Thyroid gland (tissue), 4 donors: ENCODE measurements around the gene RAPGEFL1.

Source experiments
- CTCF ChIP-seq, 6 experiments: fragments of 200-600 bp in 3 of 6; fragments of 450-650 bp in 3 of 6; sonication (generic) in 3 of 6; IDR thresholded peaks; one replicate each; pipeline ENCODE4 v1.5.1; 2016 to 2019; ENCODE audit warnings: antibody characterized with exemption in 6 of 6, mild to moderate bottlenecking in 2 of 6, inconsistent platforms in 1 of 6, moderate library complexity in 1 of 6
- POLR2A ChIP-seq, 2 donors: fragments of 450-650 bp; IDR thresholded peaks; one replicate each; pipeline ENCODE4 v1.6.1; 2017; ENCODE audit warnings: antibody characterized with exemption in 2 of 2, mild to moderate bottlenecking in 2 of 2, moderate library complexity in 1 of 2

GRCh38 chr17:40230670-40231069 lies 53.4 kb downstream of the RAPGEFL1 start:
- TF ChIP-seq CTCF (IDR thresholded peaks at IDR 0.05) (no peak), POLR2A (IDR thresholded peaks at IDR 0.05) (no peak)
